ENCODE results near the gene CNTNAP2.

DNA sequence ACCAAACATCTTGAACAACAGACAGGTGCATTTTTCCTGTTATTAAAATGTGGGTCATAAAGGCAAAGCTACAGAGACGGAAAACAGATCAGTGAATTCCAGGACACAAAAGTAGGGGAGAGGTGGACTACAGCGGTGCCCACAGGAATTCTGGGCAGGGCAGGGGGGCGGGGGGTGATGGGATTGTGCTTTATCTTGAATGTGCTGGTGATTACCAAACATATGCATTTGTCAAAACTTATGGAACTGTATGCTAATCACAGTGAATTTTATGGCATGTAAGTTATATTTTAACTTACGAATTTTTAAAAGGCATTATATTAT, 519.4 kb downstream of the CNTNAP2 start:
- TF ChIP-seq CTCF (conservative IDR thresholded peaks at IDR 0.05; ENCODE audit: low read length) (no peak), EZH2phosphoT487 (IDR thresholded peaks at IDR 0.05; ENCODE audit: borderline replicate concordance, low read depth, low read length) (no peak)
